IMR-90 (cell line): ENCODE measurements around the gene SYT3. TPM values are rescaled to one million over a fixed set of nuclear protein-coding genes. Genes with fewer than 3 reads are reported as not detected.

Experiments used
- ATAC-seq: fragments of 200-7000 bp; cut with Tn5 transposase; 2 replicates; pipeline ENCODE4 v1.9.1; 2020; ENCODE audit warnings: low read depth, mild to moderate bottlenecking, moderate library complexity
- BruUV-seq: library from RNA; stranded (reverse); fragments of 400-500 nt; replicated peaks from 2 replicates; lab custom pipeline; 2021; lab: Mats Ljungman, UMichigan
- CTCF ChIA-PET: fragments of 300-600 bp; formaldehyde crosslinking; extraction: SDS; loops from one replicate; lab custom pipeline; 2021; ENCODE audit warnings: antibody characterized with exemption; lab: Yijun Ruan, JAX
- POLR2A ChIA-PET: fragments of 300-600 bp; sonication (Branson Sonifier 250); formaldehyde crosslinking; loops from one replicate; lab custom pipeline; 2022; ENCODE audit warnings: antibody characterized with exemption; ENCODE audit not compliant: unreplicated experiment; lab: Charles Lee
- DNase-seq: peaks from one replicate; pipeline ENCODE4 v3.0.0; 2013
- H2AFZ ChIP-seq: replicated peaks from 2 replicates; pipeline ENCODE3; 2013; ENCODE audit warnings: low read length, mild to moderate bottlenecking; ENCODE audit not compliant: poor library complexity
- H2AK5ac ChIP-seq: 2 replicates; pipeline ENCODE4 v1.6.1; 2013; ENCODE audit warnings: low read depth, low read length, inconsistent platforms
- H2AK9ac ChIP-seq: replicated peaks from 2 replicates; pipeline ENCODE3; 2013; ENCODE audit warnings: mild to moderate bottlenecking, low read depth, low read length, moderate library complexity; ENCODE audit not compliant: poor library complexity
- H2BK120ac ChIP-seq: 2 replicates; pipeline ENCODE4 v1.6.1; 2013; ENCODE audit warnings: low read depth, low read length, inconsistent platforms
- H2BK15ac ChIP-seq: 3 replicates; pipeline ENCODE4 v1.6.1; 2013; ENCODE audit warnings: low read depth, low read length, inconsistent platforms
- H2BK20ac ChIP-seq: 2 replicates; pipeline ENCODE4 v1.6.1; 2013; ENCODE audit warnings: low read depth, mild to moderate bottlenecking, inconsistent platforms, low read length, moderate library complexity
- H2BK5ac ChIP-seq: 2 replicates; pipeline ENCODE4 v1.6.1; 2013; ENCODE audit warnings: mild to moderate bottlenecking, low read depth, low read length, inconsistent platforms; ENCODE audit not compliant: poor library complexity, severe bottlenecking
- H3K14ac ChIP-seq: replicated peaks from 2 replicates; pipeline ENCODE4 v1.6.1; 2013; ENCODE audit warnings: low read depth, low read length, inconsistent platforms
- H3K18ac ChIP-seq: 2 replicates; pipeline ENCODE4 v1.6.1; 2013; ENCODE audit warnings: low read depth, low read length, control low read depth
- H3K23ac ChIP-seq: 2 replicates; pipeline ENCODE4 v1.6.1; 2013; ENCODE audit warnings: low read depth, low read length, inconsistent platforms
- H3K27ac ChIP-seq: 2 replicates; pipeline ENCODE4 v1.5.1; 2013; ENCODE audit warnings: mild to moderate bottlenecking, control low read depth, low read length; ENCODE audit not compliant: insufficient read depth
- H3K27me3 ChIP-seq: 2 replicates; pipeline ENCODE4 v1.6.1; 2013; ENCODE audit warnings: low read length; ENCODE audit not compliant: control insufficient read depth, insufficient read depth
- H3K36me3 ChIP-seq: 2 replicates; pipeline ENCODE4 v1.6.1; 2013; ENCODE audit warnings: low read length, mixed read lengths; ENCODE audit not compliant: control insufficient read depth, insufficient read depth
- H3K4ac ChIP-seq: 2 replicates; pipeline ENCODE4 v1.6.1; 2013; ENCODE audit warnings: low read depth, low read length, inconsistent platforms
- H3K4me1 ChIP-seq: 2 replicates; pipeline ENCODE4 v1.6.1; 2013; ENCODE audit warnings: low read length, mixed read lengths; ENCODE audit not compliant: control insufficient read depth, insufficient read depth
- H3K4me2 ChIP-seq: 2 replicates; pipeline ENCODE4 v1.6.1; 2013; ENCODE audit warnings: low read depth, mild to moderate bottlenecking, control low read depth, low read length, moderate library complexity
- H3K4me3 ChIP-seq: 2 replicates; pipeline ENCODE4 v1.5.1; 2013; ENCODE audit warnings: low read depth, mild to moderate bottlenecking, control low read depth, low read length, moderate library complexity; ENCODE audit not compliant: insufficient read depth
- H3K56ac ChIP-seq: 2 replicates; pipeline ENCODE4 v1.6.1; 2013; ENCODE audit warnings: low read length, inconsistent platforms; ENCODE audit not compliant: insufficient read depth; ENCODE audit errors: extremely low read depth
- H3K79me1 ChIP-seq, 2 experiments: 2 replicates each; pipeline ENCODE4 v1.6.1; 2013; ENCODE audit warnings: low read length in 2 of 2, inconsistent platforms in 1 of 2, low read depth in 1 of 2
- H3K9ac ChIP-seq: 2 replicates; pipeline ENCODE4 v1.6.1; 2013; ENCODE audit warnings: low read depth, low read length, control low read depth
- H3K9me1 ChIP-seq: 2 replicates; pipeline ENCODE4 v1.6.1; 2013; ENCODE audit warnings: low read length, inconsistent platforms; ENCODE audit not compliant: insufficient read depth
- H3K9me3 ChIP-seq: 2 replicates; pipeline ENCODE4 v1.6.1; 2013; ENCODE audit warnings: low read length; ENCODE audit not compliant: control insufficient read depth, insufficient read depth
- H4K20me1 ChIP-seq: 2 replicates; pipeline ENCODE4 v1.6.1; 2013; ENCODE audit warnings: low read length, inconsistent platforms; ENCODE audit not compliant: insufficient read depth
- H4K5ac ChIP-seq: 2 replicates; pipeline ENCODE4 v1.6.1; 2013; ENCODE audit warnings: mild to moderate bottlenecking, low read depth, low read length, control low read depth
- H4K8ac ChIP-seq, 2 experiments: 2 replicates each; pipeline ENCODE4 v1.6.1; 2013; ENCODE audit warnings: low read depth in 2 of 2, low read length in 2 of 2, control low read depth in 1 of 2, inconsistent platforms in 1 of 2
- H4K91ac ChIP-seq: 2 replicates; pipeline ENCODE4 v1.6.1; 2013; ENCODE audit warnings: low read depth, low read length, inconsistent platforms; ENCODE audit not compliant: insufficient read depth
- CEBPB ChIP-seq: IDR thresholded peaks from 2 replicates; pipeline ENCODE4 v1.6.1; 2012; ENCODE audit warnings: low read depth, low read length, improper control_type of control experiment
- ELK1 ChIP-seq: fragments of 150-350 bp; IDR thresholded peaks from 2 replicates; pipeline ENCODE4 v1.6.1; 2016; ENCODE audit warnings: low read depth, mild to moderate bottlenecking, low read length, moderate library complexity, borderline replicate concordance
- RAD21 ChIP-seq: IDR thresholded peaks from 2 replicates; pipeline ENCODE4 v1.6.1; 2012; ENCODE audit warnings: low read length, improper control_type of control experiment
- RCOR1 ChIP-seq: IDR thresholded peaks from 2 replicates; pipeline ENCODE4 v1.6.1; 2012; ENCODE audit warnings: mild to moderate bottlenecking, low read length, improper control_type of control experiment; ENCODE audit not compliant: insufficient replicate concordance
- WGBS, 2 experiments: methylation state at CpG; one replicate each; pipeline versions ENCODE4 v1.1.5 to v1.1.7; 2013; ENCODE audit warnings: missing lambda C conversion rate in 2 of 2; ENCODE audit not compliant: insufficient read length in 1 of 2; ENCODE audit errors: extremely low coverage in 2 of 2; 5-methylcytosine and 5-hydroxymethylcytosine counted together
- dilution Hi-C: fragments of 300-500 bp; cut with HindIII; formaldehyde crosslinking; loops from one replicate; pipeline ENCODE4 v1.14.3; 2018; ENCODE audit warnings: low sequenced_read_pairs; ENCODE audit not compliant: unreplicated experiment
- in situ Hi-C: fragments of 300-500 bp; cut with MboI; formaldehyde crosslinking; loops from 3 replicates; pipeline ENCODE4 v1.14.3; 2019; ENCODE audit warnings: low sequenced_read_pairs, inconsistent platforms, mixed read lengths
- intact Hi-C: fragments of 100-400 bp; cut with micrococcal nuclease; formaldehyde crosslinking; loops from 2 replicates; pipeline ENCODE4 v1.10.0; 2022
- polyA plus RNA-seq, 3 experiments: library from polyadenylated mRNA; depleted of rRNA; stranded (reverse); fragments of >200 nt; gene quantifications; 2 replicates each; pipeline ENCODE4 v1.2.3, GENCODE V29; 2012; ENCODE audit warnings: low replicate concordance in 1 of 3
- total RNA-seq: library from RNA; depleted of rRNA; stranded (reverse); fragments of >200 nt; gene quantifications from 2 replicates; pipeline ENCODE4 v1.2.3, GENCODE V29; 2012

The SYT3 gene
- total and polyA plus RNA-seq, 2 of the 4 experiments (the other 2 are of a cell fraction) = 0.05 TPM; not detected in 1

- Histone ChIP-seq H3K27me3 (no peaks in the 10 kb centered on the region; the same call in 1 of the 2 replicates), H3K9me3 (peaks cover 3% of the 10 kb centered on the region; the same call in 1 of the 2 replicates), H4K8ac (no peak overlapping the region), H3K79me1 (no peaks in the 10 kb centered on the region), H2BK15ac (no peak overlapping the region), H2BK5ac (no peak overlapping the region), H3K56ac (no peak overlapping the region), H3K27ac (no peak overlapping the region), H2BK20ac (no peak overlapping the region), H2AK5ac (no peak overlapping the region), H3K4me2 (no peak overlapping the region), H3K18ac (no peak overlapping the region), H3K4me3 (no peak overlapping the region), H3K4me1 (no peaks in the 10 kb centered on the region), H3K4ac (no peak overlapping the region), H3K23ac (no peak overlapping the region), H4K5ac (no peak overlapping the region), H2AK9ac (no peak overlapping the region), H3K9me1 (no peaks in the 10 kb centered on the region), H3K14ac (no peak overlapping the region), H4K91ac (no peak overlapping the region), H3K9ac (no peak overlapping the region), H4K20me1 (no peaks in the 10 kb centered on the region), H2AFZ (no peak overlapping the region), H3K36me3 (no peaks in the 10 kb centered on the region), H2BK120ac (no peak overlapping the region)
- CTCF ChIA-PET = interaction anchor here (0.6 kb wide), 1 partner anchor 64 kb away, joined by 3 read pairs; no protein-coding TSS in a partner anchor
- WGBS, 2 experiments = 52% methylated on average over 3 of the region's 5 CpGs; no CpG with 5 or more reads in 1 of the 2 experiments
- intact Hi-C loops = no loop called here
- TF ChIP-seq ELK1 (no peak), RCOR1 (no peak), CEBPB (no peak), RAD21 (no peak)
- dilution Hi-C loops = no loop called here
- in situ Hi-C loops = no loop called here
- POLR2A ChIA-PET = no interaction called here
- ATAC-seq = no peak
- BruUV-seq = no TSS peak
- no peak for DNase-seq
Observed at GRCh38 chr19:50602089-50602422, 37.6 kb downstream of the SYT3 start.
